ENCODE measurements around the gene MTNR1A.
"Not testable (repeated sequence)": the region's sequence is repeated elsewhere in the genome, so short reads cannot be mapped to it uniquely, and the experiment has no call there.

MTNR1A gene

GRCh38 chr4:186543206-186543605, 12.2 kb downstream of the MTNR1A start:
- no peak overlapping the region for H3K4me3 Mint-ChIP-seq
- H3K9me3 Mint-ChIP-seq = peaks cover 9% of the 10 kb centered on the region
- no peak overlapping the region for H3K27ac Mint-ChIP-seq
- ATAC-seq (ENCODE audit: low read depth) (no peak), DNase-seq (ENCODE audit: low spot score in 2 of 2) (no peak)
- H3K36me3 Mint-ChIP-seq = no peaks in the 10 kb centered on the region
- H3K4me1 Mint-ChIP-seq = no peaks in the 10 kb centered on the region
- H3K27me3 Mint-ChIP-seq = no peaks in the 10 kb centered on the region

GRCh38 chr4:186541801-186542200, 13.6 kb downstream of the MTNR1A start:
- DNase-seq (ENCODE audit: low spot score in 2 of 2) (no peak), ATAC-seq (ENCODE audit: low read depth) (no peak)
- no peaks in the 10 kb centered on the region for H3K36me3 Mint-ChIP-seq
- no peak overlapping the region for H3K27ac Mint-ChIP-seq
- no peaks in the 10 kb centered on the region for H3K27me3 Mint-ChIP-seq
- peaks cover 4% of the 10 kb centered on the region for H3K9me3 Mint-ChIP-seq
- no peaks in the 10 kb centered on the region for H3K4me1 Mint-ChIP-seq
- no peak overlapping the region for H3K4me3 Mint-ChIP-seq

- ATAC-seq (ENCODE audit: low read depth) = no peak
Measured at GRCh38 chr4:186537843-186538521, 17.4 kb downstream of the MTNR1A start.

GRCh38 chr4:186536285-186536684, 19.1 kb downstream of the MTNR1A start:
- no peaks in the 10 kb centered on the region for H3K27me3 Mint-ChIP-seq
- H3K4me3 Mint-ChIP-seq = no peak overlapping the region
- ATAC-seq (ENCODE audit: low read depth) (no peak), DNase-seq (ENCODE audit: low spot score in 2 of 2) (no peak)
- no peaks in the 10 kb centered on the region for H3K36me3 Mint-ChIP-seq
- no peak overlapping the region for H3K27ac Mint-ChIP-seq
- H3K9me3 Mint-ChIP-seq = peaks cover 3% of the 10 kb centered on the region
- H3K4me1 Mint-ChIP-seq = no peaks in the 10 kb centered on the region

More at GRCh38 chr4:186537843-186538521, 17.4 kb downstream of the MTNR1A start:
- H3K4me1 Mint-ChIP-seq = no peaks in the 10 kb centered on the region
- no peak overlapping the region for H3K4me3 Mint-ChIP-seq
- no peaks in the 10 kb centered on the region for H3K27me3 Mint-ChIP-seq
- H3K36me3 Mint-ChIP-seq = no peaks in the 10 kb centered on the region
- H3K9me3 Mint-ChIP-seq = peaks cover 3% of the 10 kb centered on the region
- no peak overlapping the region for H3K27ac Mint-ChIP-seq
- no peak for DNase-seq (ENCODE audit: low spot score in 2 of 2)

- no peaks in the 10 kb centered on the region for H3K4me1 Mint-ChIP-seq
- DNase-seq (ENCODE audit: low spot score in 2 of 2) = no peak
Measured at GRCh38 chr4:186534056-186534455, 21.3 kb downstream of the MTNR1A start.

GRCh38 chr4:186523927-186524326, 31.4 kb downstream of the MTNR1A start:
- not testable (repeated sequence) for H3K27ac Mint-ChIP-seq; H3K4me1 Mint-ChIP-seq; ATAC-seq (ENCODE audit: low read depth); H3K27me3 Mint-ChIP-seq; H3K36me3 Mint-ChIP-seq; H3K4me3 Mint-ChIP-seq; H3K9me3 Mint-ChIP-seq; DNase-seq (ENCODE audit: low spot score in 2 of 2)

More at GRCh38 chr4:186534056-186534455, 21.3 kb downstream of the MTNR1A start:
- no peaks in the 10 kb centered on the region for H3K36me3 Mint-ChIP-seq
- H3K27me3 Mint-ChIP-seq = no peaks in the 10 kb centered on the region
- no peak overlapping the region for H3K27ac Mint-ChIP-seq
- ATAC-seq (ENCODE audit: low read depth) = no peak
- peaks cover 3% of the 10 kb centered on the region for H3K9me3 Mint-ChIP-seq
- H3K4me3 Mint-ChIP-seq = no peak overlapping the region

GRCh38 chr4:186516287-186516686, 39.1 kb downstream of the MTNR1A start:
- no peaks in the 10 kb centered on the region for H3K36me3 Mint-ChIP-seq
- no peaks in the 10 kb centered on the region for H3K4me1 Mint-ChIP-seq
- H3K27ac Mint-ChIP-seq = no peak overlapping the region
- no peaks in the 10 kb centered on the region for H3K27me3 Mint-ChIP-seq
- H3K9me3 Mint-ChIP-seq = peaks cover 7% of the 10 kb centered on the region
- no peak for ATAC-seq (ENCODE audit: low read depth)
- no peak for DNase-seq (ENCODE audit: low spot score in 2 of 2)
- H3K4me3 Mint-ChIP-seq = no peak overlapping the region

- Mint-ChIP-seq H3K9me3 (peaks cover 7% of the 10 kb centered on the region), H3K27me3 (no peaks in the 10 kb centered on the region), H3K4me1 (no peaks in the 10 kb centered on the region), H3K4me3 (no peak overlapping the region), H3K36me3 (no peaks in the 10 kb centered on the region), H3K27ac (no peak overlapping the region)
- DNase-seq (ENCODE audit: low spot score in 2 of 2) (no peak), ATAC-seq (ENCODE audit: low read depth) (no peak)
Measured at GRCh38 chr4:186514271-186514950, 41.0 kb downstream of the MTNR1A start.

GRCh38 chr4:186504771-186505170, 50.6 kb downstream of the MTNR1A start:
- not testable (repeated sequence) for H3K4me3 Mint-ChIP-seq; H3K9me3 Mint-ChIP-seq; DNase-seq (ENCODE audit: low spot score in 2 of 2); H3K27ac Mint-ChIP-seq; H3K4me1 Mint-ChIP-seq; H3K36me3 Mint-ChIP-seq; ATAC-seq (ENCODE audit: low read depth); H3K27me3 Mint-ChIP-seq

- DNase-seq (ENCODE audit: low spot score in 2 of 2) (no peak), ATAC-seq (ENCODE audit: low read depth) (no peak)
- no peaks in the 10 kb centered on the region for H3K4me1 Mint-ChIP-seq
- H3K36me3 Mint-ChIP-seq = no peaks in the 10 kb centered on the region
- H3K27me3 Mint-ChIP-seq = peaks cover 1% of the 10 kb centered on the region
- H3K27ac Mint-ChIP-seq = no peak overlapping the region
- no peak overlapping the region for H3K4me3 Mint-ChIP-seq
- H3K9me3 Mint-ChIP-seq = peaks cover 1% of the 10 kb centered on the region
Measured at GRCh38 chr4:186502231-186502630, 53.1 kb downstream of the MTNR1A start.

- no peak overlapping the region for H3K27ac Mint-ChIP-seq
- H3K9me3 Mint-ChIP-seq = peaks cover 1% of the 10 kb centered on the region
- no peaks in the 10 kb centered on the region for H3K27me3 Mint-ChIP-seq
- DNase-seq (ENCODE audit: low spot score in 2 of 2) = no peak
- no peaks in the 10 kb centered on the region for H3K4me1 Mint-ChIP-seq
- H3K36me3 Mint-ChIP-seq = no peaks in the 10 kb centered on the region
- H3K4me3 Mint-ChIP-seq = no peak overlapping the region
- ATAC-seq (ENCODE audit: low read depth) = no peak
Measured at GRCh38 chr4:186501554-186501953, 53.8 kb downstream of the MTNR1A start.

GRCh38 chr4:186500721-186501304, 54.6 kb downstream of the MTNR1A start:
- no peaks in the 10 kb centered on the region for H3K27me3 Mint-ChIP-seq
- H3K4me3 Mint-ChIP-seq = no peak overlapping the region
- no peak for ATAC-seq (ENCODE audit: low read depth)
- H3K36me3 Mint-ChIP-seq = no peaks in the 10 kb centered on the region
- H3K27ac Mint-ChIP-seq = no peak overlapping the region
- H3K4me1 Mint-ChIP-seq = no peaks in the 10 kb centered on the region
- peaks cover 5% of the 10 kb centered on the region for H3K9me3 Mint-ChIP-seq
- DNase-seq (ENCODE audit: low spot score in 2 of 2) = no peak

GRCh38 chr4:186499467-186499866, 55.9 kb downstream of the MTNR1A start:
- H3K9me3 Mint-ChIP-seq = peaks cover 7% of the 10 kb centered on the region
- no peaks in the 10 kb centered on the region for H3K4me1 Mint-ChIP-seq
- ATAC-seq (ENCODE audit: low read depth) = no peak
- no peak overlapping the region for H3K4me3 Mint-ChIP-seq
- no peaks in the 10 kb centered on the region for H3K36me3 Mint-ChIP-seq
- no peaks in the 10 kb centered on the region for H3K27me3 Mint-ChIP-seq
- H3K27ac Mint-ChIP-seq = no peak overlapping the region
- DNase-seq (ENCODE audit: low spot score in 2 of 2) = no peak

GRCh38 chr4:186497043-186497442, 58.3 kb downstream of the MTNR1A start:
- Mint-ChIP-seq H3K27me3 (no peaks in the 10 kb centered on the region), H3K4me3 (no peak overlapping the region), H3K4me1 (no peaks in the 10 kb centered on the region), H3K27ac (no peak overlapping the region), H3K36me3 (no peaks in the 10 kb centered on the region), H3K9me3 (peaks cover 6% of the 10 kb centered on the region)
- ATAC-seq (ENCODE audit: low read depth) (no peak), DNase-seq (ENCODE audit: low spot score in 2 of 2) (no peak)
